ENCODE results near the gene ULK3.

ULK3 gene

GRCh38 chr15:74809242-74809641 is 33.7 kb downstream of the ULK3 start:
- H3K4me3 ChIP-seq (ENCODE audit: extremely low read depth, insufficient read depth, low read length, poor library complexity, severe bottlenecking): no peak overlapping the region
- H3K9me3 ChIP-seq (ENCODE audit: control insufficient read depth, low read length): no peaks in the 10 kb centered on the region
- 88 to 90% methylated on average over 5 of the region's 5 CpGs for WGBS, 2 experiments (ENCODE audit: insufficient coverage in 2 of 2)
- H3K27ac ChIP-seq (ENCODE audit: low read depth, low read length, severe bottlenecking): no peak overlapping the region
- no peaks in the 10 kb centered on the region for H3K4me1 ChIP-seq (ENCODE audit: control insufficient read depth, insufficient read depth, low read length, poor library complexity, severe bottlenecking)
- peaks cover 4% of the 10 kb centered on the region for H3K36me3 ChIP-seq (ENCODE audit: control insufficient read depth, insufficient read depth, low read length)

DNA sequence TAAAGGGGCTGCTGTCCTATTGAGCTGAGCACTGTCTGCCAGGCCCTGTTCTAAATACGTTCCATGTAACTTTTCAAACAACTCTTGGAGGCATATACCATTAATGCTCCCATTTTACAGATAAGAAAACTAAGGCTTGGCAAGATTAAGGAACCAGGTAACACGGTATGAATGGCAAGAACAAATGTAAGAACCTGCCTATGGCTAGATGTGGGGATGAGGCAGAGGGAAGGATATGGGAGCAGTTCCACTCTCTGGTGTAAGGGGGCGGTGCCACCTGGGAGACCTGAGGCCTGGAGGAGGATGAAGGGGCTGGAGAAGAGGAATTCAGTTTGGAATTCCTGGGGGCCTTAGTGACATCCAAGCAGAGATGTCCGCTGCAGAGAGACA is 34.1 kb downstream of the ULK3 start:
- Histone ChIP-seq H3K4me1 (ENCODE audit: control insufficient read depth, insufficient read depth, low read length, poor library complexity, severe bottlenecking) (no peaks in the 10 kb centered on the region), H3K9me3 (ENCODE audit: control insufficient read depth, low read length) (no peaks in the 10 kb centered on the region), H3K36me3 (ENCODE audit: control insufficient read depth, insufficient read depth, low read length) (peaks cover 8% of the 10 kb centered on the region), H3K4me3 (ENCODE audit: extremely low read depth, insufficient read depth, low read length, poor library complexity, severe bottlenecking) (no peak overlapping the region), H3K27ac (ENCODE audit: low read depth, low read length, severe bottlenecking) (no peak overlapping the region)
- 72 to 74% methylated on average over 3 of the region's 4 CpGs for WGBS, 2 experiments (ENCODE audit: insufficient coverage in 2 of 2)

DNA sequence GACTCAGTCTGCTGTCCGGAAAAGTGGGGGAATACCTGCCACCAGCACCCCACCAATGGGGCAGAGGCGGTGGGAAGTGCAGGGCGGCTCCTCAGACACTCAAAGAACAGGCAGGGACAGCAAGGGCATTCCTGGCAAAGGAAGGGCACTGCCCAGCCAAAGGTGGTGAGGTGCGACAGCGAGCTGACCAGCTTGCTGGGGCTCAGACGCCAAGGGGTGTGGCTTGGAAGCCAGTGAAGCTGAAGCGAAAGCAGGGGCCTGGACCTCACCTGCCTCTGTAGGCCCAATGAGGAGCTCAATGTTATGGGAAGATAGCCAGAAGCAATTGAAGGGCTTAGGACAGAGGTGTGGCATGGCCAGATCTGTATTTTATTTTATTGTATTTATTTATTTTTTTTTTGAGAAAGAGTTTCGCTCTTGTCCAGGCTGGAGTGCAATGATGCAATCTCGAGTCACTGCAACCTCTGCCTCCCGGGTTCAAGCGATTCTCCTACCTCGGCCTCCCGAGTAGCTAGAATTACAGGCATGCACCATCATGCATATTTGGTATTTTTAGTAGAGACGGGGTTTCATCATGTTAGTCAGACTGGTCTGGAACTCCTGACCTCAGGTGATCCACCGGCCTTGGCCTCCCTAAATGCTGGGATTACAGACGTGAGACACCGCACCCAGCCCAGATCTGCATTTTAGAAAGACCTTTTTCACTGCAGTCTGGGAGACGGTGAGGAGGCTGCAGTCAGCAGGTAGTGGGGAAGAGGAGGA is 34.7 kb downstream of the ULK3 start:
- WGBS, 2 experiments (ENCODE audit: insufficient coverage in 2 of 2): 93 to 94% methylated on average over 12 to 13 of the region's 18 CpGs
- Histone ChIP-seq H3K4me1 (ENCODE audit: control insufficient read depth, insufficient read depth, low read length, poor library complexity, severe bottlenecking) (no peaks in the 10 kb centered on the region), H3K27ac (ENCODE audit: low read depth, low read length, severe bottlenecking) (no peak overlapping the region), H3K36me3 (ENCODE audit: control insufficient read depth, insufficient read depth, low read length) (peaks cover 14% of the 10 kb centered on the region), H3K9me3 (ENCODE audit: control insufficient read depth, low read length) (no peaks in the 10 kb centered on the region), H3K4me3 (ENCODE audit: extremely low read depth, insufficient read depth, low read length, poor library complexity, severe bottlenecking) (no peak overlapping the region)

GRCh38 chr15:74807282-74807681 is 35.7 kb downstream of the ULK3 start:
- Histone ChIP-seq H3K36me3 (ENCODE audit: control insufficient read depth, insufficient read depth, low read length) (peaks cover 23% of the 10 kb centered on the region), H3K27ac (ENCODE audit: low read depth, low read length, severe bottlenecking) (no peak overlapping the region), H3K4me3 (ENCODE audit: extremely low read depth, insufficient read depth, low read length, poor library complexity, severe bottlenecking) (no peak overlapping the region), H3K4me1 (ENCODE audit: control insufficient read depth, insufficient read depth, low read length, poor library complexity, severe bottlenecking) (no peaks in the 10 kb centered on the region), H3K9me3 (ENCODE audit: control insufficient read depth, low read length) (no peaks in the 10 kb centered on the region)
- 81 to 96% methylated on average over 4 of the region's 5 CpGs for WGBS, 2 experiments (ENCODE audit: insufficient coverage in 2 of 2)

DNA sequence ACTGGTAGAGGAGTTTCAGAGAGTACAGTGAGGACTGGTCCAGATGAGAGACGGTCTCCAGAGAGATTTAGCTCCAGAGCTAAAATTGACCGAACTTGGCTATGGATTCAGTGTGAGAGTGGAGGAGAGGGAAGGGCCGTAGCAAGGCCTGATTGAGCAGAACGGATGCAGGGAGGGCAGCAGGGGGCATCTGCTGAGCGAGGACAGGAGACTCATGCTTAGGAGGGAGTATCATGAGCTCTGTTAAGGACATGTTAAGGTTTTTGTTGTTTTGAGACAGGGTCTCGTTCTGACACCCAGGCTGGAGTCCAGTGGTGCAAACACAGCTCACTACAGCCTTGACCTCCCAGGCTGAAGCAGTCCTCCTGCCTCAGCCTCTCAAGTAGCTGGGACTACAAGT is 38.0 kb downstream of the ULK3 start:
- H3K27ac ChIP-seq (ENCODE audit: low read depth, low read length, severe bottlenecking): no peak overlapping the region
- WGBS, 2 experiments (ENCODE audit: insufficient coverage in 2 of 2): 88 to 95% methylated on average over 6 of the region's 6 CpGs
- H3K4me3 ChIP-seq (ENCODE audit: extremely low read depth, insufficient read depth, low read length, poor library complexity, severe bottlenecking): no peak overlapping the region
- H3K36me3 ChIP-seq (ENCODE audit: control insufficient read depth, insufficient read depth, low read length): peaks cover 46% of the 10 kb centered on the region
- H3K9me3 ChIP-seq (ENCODE audit: control insufficient read depth, low read length): no peaks in the 10 kb centered on the region
- no peaks in the 10 kb centered on the region for H3K4me1 ChIP-seq (ENCODE audit: control insufficient read depth, insufficient read depth, low read length, poor library complexity, severe bottlenecking)

GRCh38 chr15:74802862-74803447 is 40.0 kb downstream of the ULK3 start:
- Histone ChIP-seq H3K36me3 (ENCODE audit: control insufficient read depth, insufficient read depth, low read length) (peaks cover 51% of the 10 kb centered on the region), H3K4me1 (ENCODE audit: control insufficient read depth, insufficient read depth, low read length, poor library complexity, severe bottlenecking) (no peaks in the 10 kb centered on the region), H3K4me3 (ENCODE audit: extremely low read depth, insufficient read depth, low read length, poor library complexity, severe bottlenecking) (no peak overlapping the region), H3K9me3 (ENCODE audit: control insufficient read depth, low read length) (no peaks in the 10 kb centered on the region), H3K27ac (ENCODE audit: low read depth, low read length, severe bottlenecking) (no peak overlapping the region)
- WGBS, 2 experiments (ENCODE audit: insufficient coverage in 2 of 2): 95 to 97% methylated on average over 20 to 29 of the region's 31 CpGs

DNA sequence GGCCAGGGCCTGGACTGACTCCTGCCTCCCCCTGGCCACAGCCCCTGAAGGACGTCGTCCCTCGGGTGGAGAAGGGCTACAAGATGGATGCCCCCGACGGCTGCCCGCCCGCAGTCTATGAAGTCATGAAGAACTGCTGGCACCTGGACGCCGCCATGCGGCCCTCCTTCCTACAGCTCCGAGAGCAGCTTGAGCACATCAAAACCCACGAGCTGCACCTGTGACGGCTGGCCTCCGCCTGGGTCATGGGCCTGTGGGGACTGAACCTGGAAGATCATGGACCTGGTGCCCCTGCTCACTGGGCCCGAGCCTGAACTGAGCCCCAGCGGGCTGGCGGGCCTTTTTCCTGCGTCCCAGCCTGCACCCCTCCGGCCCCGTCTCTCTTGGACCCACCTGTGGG is 40.7 kb downstream of the ULK3 start:
- 92 to 95% methylated on average over 19 of the region's 20 CpGs for WGBS, 2 experiments (ENCODE audit: insufficient coverage in 2 of 2)
- no peaks in the 10 kb centered on the region for H3K9me3 ChIP-seq (ENCODE audit: control insufficient read depth, low read length)
- H3K4me3 ChIP-seq (ENCODE audit: extremely low read depth, insufficient read depth, low read length, poor library complexity, severe bottlenecking): no peak overlapping the region
- H3K36me3 ChIP-seq (ENCODE audit: control insufficient read depth, insufficient read depth, low read length): peaks cover 51% of the 10 kb centered on the region
- no peaks in the 10 kb centered on the region for H3K4me1 ChIP-seq (ENCODE audit: control insufficient read depth, insufficient read depth, low read length, poor library complexity, severe bottlenecking)
- H3K27ac ChIP-seq (ENCODE audit: low read depth, low read length, severe bottlenecking): no peak overlapping the region

DNA sequence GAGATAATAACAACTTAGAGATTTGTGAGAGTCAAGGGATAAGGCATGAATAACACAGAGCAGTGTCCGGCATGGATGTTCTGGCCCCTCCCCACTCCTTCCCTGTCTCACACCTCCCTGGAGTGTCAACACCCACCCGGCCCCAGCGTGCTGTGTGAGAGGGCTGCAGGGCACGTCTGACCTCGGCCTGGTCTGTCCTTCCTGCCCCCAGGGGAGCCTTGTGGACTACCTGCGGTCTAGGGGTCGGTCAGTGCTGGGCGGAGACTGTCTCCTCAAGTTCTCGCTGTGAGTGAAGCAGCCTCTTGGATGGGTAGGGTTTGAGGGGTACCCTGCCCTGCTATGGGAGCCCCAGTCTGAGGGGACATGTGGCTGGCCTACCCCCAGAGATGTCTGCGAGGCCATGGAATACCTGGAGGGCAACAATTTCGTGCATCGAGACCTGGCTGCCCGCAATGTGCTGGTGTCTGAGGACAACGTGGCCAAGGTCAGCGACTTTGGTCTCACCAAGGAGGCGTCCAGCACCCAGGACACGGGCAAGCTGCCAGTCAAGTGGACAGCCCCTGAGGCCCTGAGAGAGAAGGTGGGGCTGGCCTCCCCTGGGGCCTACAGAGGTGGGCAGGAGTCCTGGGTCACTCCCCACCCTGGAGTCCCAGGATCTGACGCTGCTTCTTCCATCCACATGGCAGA is 41.5 kb downstream of the ULK3 start:
- Histone ChIP-seq H3K4me1 (ENCODE audit: control insufficient read depth, insufficient read depth, low read length, poor library complexity, severe bottlenecking) (no peaks in the 10 kb centered on the region), H3K27ac (ENCODE audit: low read depth, low read length, severe bottlenecking) (no peak overlapping the region), H3K36me3 (ENCODE audit: control insufficient read depth, insufficient read depth, low read length) (peaks cover 51% of the 10 kb centered on the region), H3K9me3 (ENCODE audit: control insufficient read depth, low read length) (no peaks in the 10 kb centered on the region), H3K4me3 (ENCODE audit: extremely low read depth, insufficient read depth, low read length, poor library complexity, severe bottlenecking) (no peak overlapping the region)
- WGBS, 2 experiments (ENCODE audit: insufficient coverage in 2 of 2): 94 to 95% methylated on average over 17 to 18 of the region's 18 CpGs

DNA sequence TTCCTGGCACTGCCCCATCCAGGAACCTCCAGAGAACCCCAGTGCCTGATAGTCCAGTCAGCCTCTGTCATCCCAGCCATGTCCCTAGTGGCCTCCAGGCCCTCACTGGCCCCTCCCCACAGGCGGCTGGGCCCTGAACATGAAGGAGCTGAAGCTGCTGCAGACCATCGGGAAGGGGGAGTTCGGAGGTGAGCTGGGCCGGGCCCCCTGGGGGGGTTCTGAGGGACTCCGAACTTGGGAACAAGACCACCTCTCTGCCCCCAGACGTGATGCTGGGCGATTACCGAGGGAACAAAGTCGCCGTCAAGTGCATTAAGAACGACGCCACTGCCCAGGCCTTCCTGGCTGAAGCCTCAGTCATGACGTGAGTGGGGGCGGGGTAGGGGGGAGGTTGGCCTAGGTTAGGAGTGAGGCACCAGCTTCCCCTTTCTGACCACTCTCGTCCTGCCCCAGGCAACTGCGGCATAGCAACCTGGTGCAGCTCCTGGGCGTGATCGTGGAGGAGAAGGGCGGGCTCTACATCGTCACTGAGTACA is 42.3 kb downstream of the ULK3 start:
- H3K27ac ChIP-seq (ENCODE audit: low read depth, low read length, severe bottlenecking): no peak overlapping the region
- H3K4me1 ChIP-seq (ENCODE audit: control insufficient read depth, insufficient read depth, low read length, poor library complexity, severe bottlenecking): no peaks in the 10 kb centered on the region
- no peak overlapping the region for H3K4me3 ChIP-seq (ENCODE audit: extremely low read depth, insufficient read depth, low read length, poor library complexity, severe bottlenecking)
- H3K9me3 ChIP-seq (ENCODE audit: control insufficient read depth, low read length): no peaks in the 10 kb centered on the region
- WGBS, 2 experiments (ENCODE audit: insufficient coverage in 2 of 2): 93% methylated on average over 17 to 19 of the region's 20 CpGs
- H3K36me3 ChIP-seq (ENCODE audit: control insufficient read depth, insufficient read depth, low read length): peaks cover 54% of the 10 kb centered on the region

- no peaks in the 10 kb centered on the region for H3K4me1 ChIP-seq (ENCODE audit: control insufficient read depth, insufficient read depth, low read length, poor library complexity, severe bottlenecking)
- no peak overlapping the region for H3K27ac ChIP-seq (ENCODE audit: low read depth, low read length, severe bottlenecking)
- H3K9me3 ChIP-seq (ENCODE audit: control insufficient read depth, low read length): no peaks in the 10 kb centered on the region
- 63 to 67% methylated on average over 11 to 14 of the region's 18 CpGs for WGBS, 2 experiments (ENCODE audit: insufficient coverage in 2 of 2)
- H3K36me3 ChIP-seq (ENCODE audit: control insufficient read depth, insufficient read depth, low read length): peaks cover 61% of the 10 kb centered on the region
- no peak overlapping the region for H3K4me3 ChIP-seq (ENCODE audit: extremely low read depth, insufficient read depth, low read length, poor library complexity, severe bottlenecking)
These were observed 42.9 kb downstream of the ULK3 start for GRCh38 chr15:74799856-74800558.
